ENCODE data around the gene RAMACL.

- no peak for TF ChIP-seq CTCF (IDR thresholded peaks at IDR 0.05; ENCODE audit: low read length)
- TF ChIP-seq EZH2 (IDR thresholded peaks at IDR 0.05; ENCODE audit: borderline replicate concordance, low read length): no peak
Measured at GRCh38 chr6:166605752-166606151, 19.3 kb upstream of the RAMACL start.

Measured in OCI-LY1 (cell line).